Activated naive CD8-positive, alpha-beta T cell (primary cell): ENCODE data around the gene MDFI.

Experiments
- H3K27ac Mint-ChIP-seq: one replicate; pipeline ENCODE4 v1.8.0; 2021; ENCODE audit warnings: mixed read lengths
- H3K27me3 Mint-ChIP-seq: one replicate; pipeline ENCODE4 v1.8.0; 2021; ENCODE audit warnings: mixed read lengths
- H3K36me3 Mint-ChIP-seq: one replicate; pipeline ENCODE4 v1.8.0; 2021; ENCODE audit warnings: mixed read lengths
- H3K4me1 Mint-ChIP-seq: one replicate; pipeline ENCODE4 v1.8.0; 2021; ENCODE audit warnings: low read depth, mixed read lengths
- H3K4me3 Mint-ChIP-seq: one replicate; pipeline ENCODE4 v1.8.0; 2021; ENCODE audit warnings: mild to moderate bottlenecking, mixed read lengths
- H3K9me3 Mint-ChIP-seq: one replicate; pipeline ENCODE4 v1.8.0; 2021; ENCODE audit warnings: low read depth, mixed read lengths

The MDFI gene

DNA sequence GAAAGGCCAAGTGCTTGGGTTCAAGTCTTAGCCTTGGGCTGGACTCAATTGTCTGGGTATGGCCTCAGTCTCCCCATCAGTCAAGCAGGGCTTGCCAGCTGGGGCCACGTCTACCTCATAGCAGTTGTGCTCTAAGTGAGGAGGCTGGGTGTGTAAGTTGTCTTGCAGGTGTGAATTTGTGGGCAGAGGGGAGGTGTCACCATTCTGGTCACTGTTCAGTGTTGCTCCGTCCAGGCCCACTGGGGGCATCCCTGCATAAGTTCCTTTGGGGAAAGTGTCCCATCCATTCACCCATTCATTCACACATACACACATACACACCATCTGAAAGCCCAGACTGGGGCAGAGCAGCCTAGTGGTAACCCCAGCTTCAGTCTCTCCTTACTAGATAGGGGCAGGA lies 60.8 kb downstream of the MDFI start:
- H3K4me1 Mint-ChIP-seq: no peaks in the 10 kb centered on the region
- H3K27ac Mint-ChIP-seq: no peak overlapping the region
- no peaks in the 10 kb centered on the region for H3K27me3 Mint-ChIP-seq
- no peak overlapping the region for H3K4me3 Mint-ChIP-seq
- H3K9me3 Mint-ChIP-seq: no peaks in the 10 kb centered on the region
- H3K36me3 Mint-ChIP-seq: no peaks in the 10 kb centered on the region

DNA sequence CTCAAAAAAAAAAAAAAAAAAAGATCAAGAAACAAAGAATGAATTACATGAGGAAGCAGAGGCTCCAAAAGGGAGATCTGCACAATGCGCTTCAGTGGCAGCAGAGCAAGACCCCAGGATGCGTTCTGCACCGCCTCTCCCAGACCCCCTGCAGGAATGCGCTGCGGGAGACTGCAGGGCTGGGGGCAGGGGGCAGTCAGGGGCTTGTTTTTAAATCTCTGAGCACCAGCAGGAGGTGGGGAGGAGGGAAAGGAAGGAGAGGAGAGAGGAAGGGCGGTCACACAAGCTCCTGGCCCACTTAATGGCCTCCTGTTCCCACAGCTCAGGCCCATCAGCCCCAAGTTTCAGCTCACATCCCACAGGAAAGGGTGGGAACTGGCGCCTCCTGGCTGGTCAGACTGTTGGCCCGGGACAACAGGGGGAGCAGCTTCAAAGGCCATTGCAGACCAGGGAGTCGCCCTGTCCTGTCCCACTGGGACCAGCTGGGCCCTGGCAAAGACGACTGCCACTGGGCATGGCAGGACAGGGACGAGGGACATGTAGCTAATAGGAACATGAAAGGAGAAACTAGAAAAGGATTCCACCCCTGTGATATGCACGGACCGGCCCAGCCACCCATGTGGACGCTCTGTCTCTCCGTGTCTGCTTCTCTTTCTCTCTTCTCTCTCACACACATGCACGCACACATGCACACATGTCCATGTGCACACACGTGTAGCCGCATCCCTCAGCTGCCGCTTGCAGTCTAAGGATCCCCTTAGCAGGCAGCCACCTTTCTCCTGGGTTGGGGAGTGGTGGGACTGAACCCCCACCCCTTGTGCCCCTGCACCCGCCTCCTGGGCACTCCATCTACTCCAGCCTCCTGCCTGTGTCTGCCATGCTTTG lies 62.4 kb downstream of the MDFI start:
- Mint-ChIP-seq H3K27ac (no peak overlapping the region), H3K9me3 (no peaks in the 10 kb centered on the region), H3K4me1 (no peaks in the 10 kb centered on the region), H3K27me3 (no peaks in the 10 kb centered on the region), H3K4me3 (no peak overlapping the region), H3K36me3 (no peaks in the 10 kb centered on the region)

DNA sequence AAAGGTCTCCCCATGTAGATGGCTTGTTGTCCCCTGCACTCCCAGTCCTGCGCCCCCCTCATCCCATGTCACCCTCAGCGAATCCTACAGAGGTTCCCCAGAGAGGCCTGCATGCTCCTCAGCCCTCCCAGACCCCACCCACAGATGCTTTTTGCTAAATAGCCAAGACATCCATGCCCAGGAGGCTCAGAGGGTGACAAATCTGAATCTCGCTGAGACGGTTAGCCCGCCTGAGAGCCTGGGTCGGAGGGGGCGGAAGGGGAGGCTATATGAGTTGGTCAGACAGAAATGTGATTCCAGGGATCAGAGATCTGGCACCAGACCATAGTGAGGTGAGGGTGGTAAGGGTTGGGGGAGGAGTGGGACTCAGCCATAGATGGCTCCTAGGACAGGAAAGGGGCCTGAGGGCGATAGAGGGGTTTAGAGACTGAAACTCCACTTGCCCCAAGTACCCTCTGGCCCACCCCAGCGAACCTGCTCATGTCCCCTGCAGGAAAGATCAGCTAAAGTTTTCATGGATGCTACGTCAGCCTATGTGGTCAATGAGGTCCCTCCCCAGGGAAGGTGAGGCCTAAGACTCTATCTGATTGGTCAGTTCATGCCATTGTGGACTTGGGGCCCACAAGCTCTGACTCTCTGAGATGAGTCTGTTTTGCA lies 63.9 kb downstream of the MDFI start:
- H3K27ac Mint-ChIP-seq: no peak overlapping the region
- no peak overlapping the region for H3K4me3 Mint-ChIP-seq
- H3K27me3 Mint-ChIP-seq: no peaks in the 10 kb centered on the region
- peaks cover 10% of the 10 kb centered on the region for H3K4me1 Mint-ChIP-seq
- H3K36me3 Mint-ChIP-seq: no peaks in the 10 kb centered on the region
- H3K9me3 Mint-ChIP-seq: no peaks in the 10 kb centered on the region

DNA sequence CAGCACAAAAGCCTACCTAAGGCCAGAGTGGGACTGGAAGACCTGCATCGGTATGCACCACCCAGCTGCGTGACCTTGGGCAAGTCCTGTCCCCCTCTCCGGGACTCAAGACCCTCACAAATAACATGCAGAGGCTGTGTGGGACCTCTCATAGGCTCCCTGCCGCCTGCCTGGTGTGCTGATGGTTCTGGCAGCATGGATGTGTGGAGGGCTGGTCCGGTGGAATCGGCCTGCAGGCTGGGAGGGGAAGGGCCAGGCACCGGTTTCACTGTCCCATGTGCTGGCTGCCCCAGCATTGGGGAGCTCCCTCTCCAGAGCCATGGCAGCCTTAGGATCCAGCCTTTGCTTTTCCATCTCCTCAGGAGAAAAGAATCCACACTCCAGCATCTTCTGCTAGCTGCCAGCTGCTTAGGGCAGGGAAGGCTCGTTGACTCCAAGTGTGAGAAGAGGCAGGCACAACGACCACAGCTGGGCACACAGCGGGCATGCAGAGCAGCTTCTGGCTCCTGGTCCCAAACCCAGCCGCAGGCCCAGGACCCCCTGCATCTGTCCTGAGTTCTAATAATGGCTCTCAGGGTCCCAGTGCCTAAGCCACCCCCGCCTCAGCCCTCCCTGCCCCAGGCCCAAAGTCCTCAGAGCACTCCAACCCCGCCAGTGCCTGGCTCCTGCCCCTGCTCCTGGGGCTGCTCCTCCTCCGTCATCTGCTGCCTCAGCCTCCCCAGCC lies 64.7 kb downstream of the MDFI start:
- Mint-ChIP-seq H3K4me1 (peaks cover 17% of the 10 kb centered on the region), H3K27me3 (no peaks in the 10 kb centered on the region), H3K36me3 (no peaks in the 10 kb centered on the region), H3K9me3 (no peaks in the 10 kb centered on the region), H3K27ac (no peak overlapping the region), H3K4me3 (no peak overlapping the region)
